ENCODE data around the gene FLOT2.

FLOT2 gene

GRCh38 chr17:28896884-28897768, at the start of gene FLOT2:
Gene FLOT2 (minus strand): TSS chr17:28897733. CDS start chr17:28897574, 159 bp downstream.
- TF ChIP-seq CTCF (IDR thresholded peaks at IDR 0.05): peak in 1 of 2 experiments; percentile 19
- peak; percentile 78 to 86 for DNase-seq
- Histone ChIP-seq H3K4me1 (peaks cover 0 to 62% (median 44%) of the 10 kb centered on the region in 4 donors), H3K36me3 (no peaks in the 10 kb centered on the region), H3K27me3 (no peaks in the 10 kb centered on the region), H3K27ac (peak within 1 kb of the TSS; percentile 92 to 94), H3K4me3 (peak within 1 kb of the TSS; percentile 81 to 86), H3K9me3 (no peaks in the 10 kb centered on the region)
- intact Hi-C loops (cut with DNase I; ENCODE audit: low total_unique reads): loop anchor here (5.0 kb wide), 2 partner anchors 85 to 170 kb away; partner anchors contain the start of genes NEK8 and TLCD1

- Histone ChIP-seq H3K9me3 (no peaks in the 10 kb centered on the region), H3K36me3 (no peaks in the 10 kb centered on the region), H3K27me3 (no peaks in the 10 kb centered on the region), H3K4me3 (no peak overlapping the region), H3K4me1 (peaks cover 0 to 60% (median 37%) of the 10 kb centered on the region in 4 donors), H3K27ac (peak overlapping the region; percentile 8 to 98)
- DNase-seq: no peak
- no peak for TF ChIP-seq CTCF (IDR thresholded peaks at IDR 0.05)
- intact Hi-C loops (cut with DNase I; ENCODE audit: low total_unique reads): no loop called here
These were observed 48.7 kb upstream of the FLOT2 start for GRCh38 chr17:28946239-28946638.

GRCh38 chr17:28944862-28945741, 47.6 kb upstream of the FLOT2 start:
- no peak for TF ChIP-seq CTCF (IDR thresholded peaks at IDR 0.05)

DNA sequence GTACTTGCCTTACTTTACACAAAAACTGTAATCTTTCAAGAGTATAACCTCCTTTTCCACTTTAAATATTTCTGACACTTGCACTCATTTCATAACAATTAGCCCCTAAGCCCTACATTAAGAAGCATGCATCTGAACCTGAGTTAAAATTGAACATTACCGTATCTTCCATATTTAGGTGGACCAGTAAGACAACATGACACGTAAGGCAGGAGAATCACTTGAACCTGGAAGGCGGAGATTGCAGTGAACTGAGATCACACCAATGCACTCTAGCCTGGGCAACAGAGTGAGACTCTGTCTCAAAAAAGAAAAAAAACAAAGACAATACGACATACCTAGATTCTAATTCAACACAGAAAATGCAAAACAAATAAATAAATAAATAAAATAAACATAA, 46.8 kb upstream of the FLOT2 start:
- Histone ChIP-seq H3K27me3 (no peaks in the 10 kb centered on the region), H3K27ac (no peak overlapping the region), H3K9me3 (no peaks in the 10 kb centered on the region), H3K4me1 (peaks cover 0 to 79% (median 46%) of the 10 kb centered on the region in 4 donors), H3K36me3 (no peaks in the 10 kb centered on the region), H3K4me3 (no peak overlapping the region)
- no peak for DNase-seq
- TF ChIP-seq CTCF (IDR thresholded peaks at IDR 0.05): no peak
- intact Hi-C loops (cut with DNase I; ENCODE audit: low total_unique reads): no loop called here

More at GRCh38 chr17:28944862-28945741, 47.6 kb upstream of the FLOT2 start:
- Histone ChIP-seq H3K27me3 (no peaks in the 10 kb centered on the region), H3K27ac (peak overlapping the region; percentile 26 to 98), H3K4me3 (no peak overlapping the region), H3K36me3 (no peaks in the 10 kb centered on the region), H3K9me3 (no peaks in the 10 kb centered on the region), H3K4me1 (peaks cover 0 to 72% (median 43%) of the 10 kb centered on the region in 4 donors)
- peak in 1 of 2 donors; percentile 13 for DNase-seq
- intact Hi-C loops (cut with DNase I; ENCODE audit: low total_unique reads): no loop called here

- Histone ChIP-seq H3K4me3 (no peak overlapping the region), H3K4me1 (peaks cover 0 to 84% (median 50%) of the 10 kb centered on the region in 4 donors), H3K27me3 (no peaks in the 10 kb centered on the region), H3K36me3 (no peaks in the 10 kb centered on the region), H3K9me3 (no peaks in the 10 kb centered on the region), H3K27ac (no peak overlapping the region)
- DNase-seq: no peak
- TF ChIP-seq CTCF (IDR thresholded peaks at IDR 0.05): no peak
- intact Hi-C loops (cut with DNase I; ENCODE audit: low total_unique reads): no loop called here
These were observed 45.4 kb upstream of the FLOT2 start for GRCh38 chr17:28942925-28943324.

All from tibial artery (tissue), 4 donors.